IPS-15b (cell line): ENCODE results near the gene LMAN1L.

Experiments used
- H3K27me3 ChIP-seq: one replicate; pipeline ENCODE4 v1.6.1; 2013; ENCODE audit warnings: low read length; ENCODE audit not compliant: control insufficient read depth, insufficient read depth
- H3K36me3 ChIP-seq: one replicate; pipeline ENCODE4 v1.6.1; 2013; ENCODE audit warnings: low read length; ENCODE audit not compliant: control insufficient read depth, insufficient read depth
- H3K4me1 ChIP-seq: one replicate; pipeline ENCODE4 v1.6.1; 2013; ENCODE audit warnings: mild to moderate bottlenecking, low read length; ENCODE audit not compliant: control insufficient read depth, insufficient read depth
- H3K4me3 ChIP-seq: one replicate; pipeline ENCODE4 v1.5.1; 2013; ENCODE audit warnings: low read depth, low read length
- H3K9ac ChIP-seq: one replicate; pipeline ENCODE4 v1.6.1; 2013; ENCODE audit warnings: low read depth, mild to moderate bottlenecking, low read length
- H3K9me3 ChIP-seq: one replicate; pipeline ENCODE4 v1.6.1; 2013; ENCODE audit warnings: mild to moderate bottlenecking, low read length; ENCODE audit not compliant: control insufficient read depth, insufficient read depth

The LMAN1L gene

DNA sequence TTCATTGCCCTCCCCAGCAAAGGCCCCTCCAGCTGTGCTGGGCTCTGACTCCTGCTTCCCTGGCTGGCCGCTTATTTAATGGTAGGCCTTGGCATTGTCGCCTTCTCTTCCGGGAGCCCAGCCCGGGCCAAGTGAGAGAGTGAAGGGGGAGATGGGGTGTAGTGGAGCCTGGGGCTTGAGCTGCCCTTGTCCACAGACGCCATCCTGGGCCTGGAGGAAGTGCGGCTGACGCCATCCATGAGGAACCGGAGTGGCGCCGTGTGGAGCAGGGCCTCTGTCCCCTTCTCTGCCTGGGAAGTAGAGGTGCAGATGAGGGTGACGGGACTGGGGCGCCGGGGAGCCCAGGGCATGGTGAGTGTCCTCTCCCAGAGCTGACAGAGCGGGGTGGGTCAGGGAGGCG, 3.3 kb downstream of the LMAN1L start:
- Histone ChIP-seq H3K9me3 (no peaks in the 10 kb centered on the region), H3K36me3 (no peaks in the 10 kb centered on the region), H3K4me3 (no peak overlapping the region), H3K4me1 (no peaks in the 10 kb centered on the region), H3K9ac (no peak overlapping the region), H3K27me3 (no peaks in the 10 kb centered on the region)

DNA sequence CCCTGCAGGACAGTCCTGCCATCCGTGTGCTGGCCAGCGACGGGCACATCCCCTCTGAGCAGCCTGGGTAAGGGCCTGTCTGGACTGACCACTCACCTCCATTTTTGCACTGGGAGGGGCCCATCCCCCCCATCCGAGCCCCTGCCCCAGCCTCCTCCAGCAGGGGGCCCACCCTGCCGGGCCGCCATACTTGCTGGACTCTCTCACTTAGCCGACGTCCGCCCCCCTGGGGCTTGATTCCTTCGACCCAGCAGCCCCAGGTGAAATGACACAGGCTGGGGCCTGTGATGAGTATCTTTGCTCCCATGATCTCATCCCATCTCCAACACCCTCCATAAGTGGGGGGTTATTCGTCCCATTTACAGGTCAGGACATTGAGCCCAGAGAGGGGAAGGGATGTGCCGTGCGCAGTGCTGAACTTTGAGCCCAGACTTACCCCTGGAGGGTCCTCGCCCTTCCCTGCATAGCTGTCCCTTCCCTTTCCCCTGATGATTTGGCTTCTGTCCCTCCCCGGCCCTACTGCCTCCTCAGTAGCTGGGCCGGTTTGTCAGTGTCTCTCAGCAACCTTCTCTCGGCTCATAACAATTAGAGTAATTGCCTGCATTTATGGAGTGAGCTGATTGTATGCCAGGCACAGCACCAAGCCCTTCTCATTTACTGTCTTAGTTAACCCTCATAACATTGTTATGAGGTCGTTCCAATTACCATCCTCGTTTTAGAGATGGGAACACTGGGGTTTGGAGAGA, 4.2 kb downstream of the LMAN1L start:
- Histone ChIP-seq H3K4me1 (no peaks in the 10 kb centered on the region), H3K4me3 (no peak overlapping the region), H3K9me3 (no peaks in the 10 kb centered on the region), H3K9ac (no peak overlapping the region), H3K36me3 (no peaks in the 10 kb centered on the region), H3K27me3 (no peaks in the 10 kb centered on the region)

- Histone ChIP-seq H3K4me3 (no peak overlapping the region), H3K9ac (no peak overlapping the region), H3K36me3 (no peaks in the 10 kb centered on the region), H3K4me1 (no peaks in the 10 kb centered on the region), H3K27me3 (no peaks in the 10 kb centered on the region), H3K9me3 (no peaks in the 10 kb centered on the region)
Measured at GRCh38 chr15:74817370-74817737, 4.7 kb downstream of the LMAN1L start.

DNA sequence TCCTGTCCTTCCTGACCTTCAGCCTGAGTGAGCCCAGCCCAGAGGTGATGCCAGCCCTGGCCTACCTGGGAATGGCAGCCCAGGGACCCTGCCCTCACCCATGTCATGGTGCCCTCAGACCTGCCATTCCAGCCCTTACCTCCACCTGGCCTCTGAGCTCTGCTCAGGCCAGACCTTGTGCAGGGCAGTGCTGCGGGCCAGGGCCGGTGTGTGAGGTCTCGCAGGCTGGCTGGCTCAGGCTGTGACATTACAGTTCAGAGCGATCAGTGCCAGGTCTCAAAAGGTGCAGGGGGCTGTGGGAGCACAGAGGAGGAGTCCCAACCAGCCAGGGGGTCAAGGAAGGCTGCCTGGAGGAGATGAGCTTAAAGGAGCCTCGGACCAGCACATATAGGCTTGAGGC, 7.4 kb downstream of the LMAN1L start:
- no peak overlapping the region for H3K9ac ChIP-seq

GRCh38 chr15:74821091-74821789, 8.6 kb downstream of the LMAN1L start:
- no peak overlapping the region for H3K4me3 ChIP-seq
- H3K9me3 ChIP-seq, result no peaks in the 10 kb centered on the region
- peaks cover 20% of the 10 kb centered on the region for H3K27me3 ChIP-seq
- H3K36me3 ChIP-seq, result no peaks in the 10 kb centered on the region
- H3K4me1 ChIP-seq, result no peaks in the 10 kb centered on the region
- H3K9ac ChIP-seq, result no peak overlapping the region

More for the DNA sequence above, 7.4 kb downstream of the LMAN1L start:
- Histone ChIP-seq H3K4me3 (no peak overlapping the region), H3K27me3 (peaks cover 8% of the 10 kb centered on the region), H3K4me1 (no peaks in the 10 kb centered on the region), H3K9me3 (no peaks in the 10 kb centered on the region), H3K36me3 (no peaks in the 10 kb centered on the region)

GRCh38 chr15:74821790-74822158, 9.1 kb downstream of the LMAN1L start:
- Histone ChIP-seq H3K4me1 (no peaks in the 10 kb centered on the region), H3K9ac (no peak overlapping the region), H3K4me3 (no peak overlapping the region), H3K36me3 (no peaks in the 10 kb centered on the region), H3K9me3 (no peaks in the 10 kb centered on the region), H3K27me3 (peaks cover 23% of the 10 kb centered on the region)

DNA sequence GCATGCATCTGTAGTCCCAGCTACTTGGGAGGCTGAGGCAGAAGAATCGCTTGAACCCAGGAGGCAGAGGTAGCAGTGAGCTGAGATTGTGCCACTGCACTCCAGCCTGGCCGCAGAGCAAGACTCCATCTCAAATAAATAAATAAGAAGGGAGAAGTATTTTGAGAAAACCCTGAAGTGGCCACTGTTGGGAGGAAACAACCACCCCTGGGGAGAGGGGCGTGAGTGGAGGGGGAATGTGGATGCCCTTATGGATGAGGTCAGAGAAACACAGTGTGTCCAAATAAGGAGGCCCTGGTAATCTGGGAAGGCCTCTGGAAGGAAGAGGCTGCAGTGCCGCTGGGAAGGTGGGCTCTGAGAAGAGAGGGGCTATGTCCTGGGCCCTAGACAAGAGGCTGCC, 9.6 kb downstream of the LMAN1L start:
- Histone ChIP-seq H3K9ac (no peak overlapping the region), H3K4me1 (no peaks in the 10 kb centered on the region)

DNA sequence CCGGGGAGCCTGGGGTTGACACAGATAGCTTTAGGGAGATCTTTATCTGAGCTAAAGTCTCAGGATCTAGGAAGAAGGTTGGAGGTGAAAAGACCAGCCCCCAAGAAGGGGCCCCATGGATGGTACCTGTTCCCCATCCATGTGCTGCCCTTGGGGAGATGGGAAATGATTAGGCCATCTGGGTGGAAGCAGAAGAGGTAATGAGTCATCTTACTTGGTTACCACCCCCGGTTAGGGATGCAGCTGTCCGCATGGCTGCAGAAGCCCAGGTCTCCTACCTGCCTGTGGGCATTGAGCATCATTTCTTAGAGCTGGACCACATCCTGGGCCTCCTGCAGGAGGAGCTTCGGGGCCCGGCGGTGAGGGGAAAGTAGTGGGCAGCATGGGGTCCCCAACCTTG, 10.7 kb downstream of the LMAN1L start:
- no peak overlapping the region for H3K9ac ChIP-seq
- no peak overlapping the region for H3K4me3 ChIP-seq
- no peaks in the 10 kb centered on the region for H3K4me1 ChIP-seq
- H3K9me3 ChIP-seq, result no peaks in the 10 kb centered on the region
- no peaks in the 10 kb centered on the region for H3K36me3 ChIP-seq
- peaks cover 36% of the 10 kb centered on the region for H3K27me3 ChIP-seq

More for the DNA sequence above, 9.6 kb downstream of the LMAN1L start:
- Histone ChIP-seq H3K27me3 (peaks cover 27% of the 10 kb centered on the region), H3K4me3 (no peak overlapping the region), H3K36me3 (no peaks in the 10 kb centered on the region), H3K9me3 (no peaks in the 10 kb centered on the region)

DNA sequence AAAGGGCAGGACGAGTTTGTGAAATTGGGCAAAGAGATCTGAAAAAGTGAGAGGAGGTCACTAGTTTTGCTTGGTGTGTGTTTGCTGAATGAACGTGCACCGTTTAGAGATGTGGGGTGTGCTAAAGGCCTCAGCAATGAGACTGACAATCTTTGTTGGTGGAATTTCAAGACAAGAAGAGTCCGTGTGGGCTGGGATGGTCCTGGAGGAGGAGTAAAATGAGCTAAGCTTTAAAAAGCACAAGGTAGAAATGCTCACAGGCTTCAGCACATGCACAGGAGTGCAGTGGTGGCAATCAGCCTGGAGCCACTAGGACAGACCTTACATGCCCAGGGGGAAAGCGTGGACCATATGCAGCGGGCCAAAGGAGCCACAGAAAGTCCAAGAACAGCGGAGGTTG, 12.3 kb downstream of the LMAN1L start:
- Histone ChIP-seq H3K9me3 (no peaks in the 10 kb centered on the region), H3K36me3 (no peaks in the 10 kb centered on the region), H3K9ac (no peak overlapping the region), H3K4me1 (no peaks in the 10 kb centered on the region), H3K4me3 (no peak overlapping the region), H3K27me3 (peaks cover 43% of the 10 kb centered on the region)

DNA sequence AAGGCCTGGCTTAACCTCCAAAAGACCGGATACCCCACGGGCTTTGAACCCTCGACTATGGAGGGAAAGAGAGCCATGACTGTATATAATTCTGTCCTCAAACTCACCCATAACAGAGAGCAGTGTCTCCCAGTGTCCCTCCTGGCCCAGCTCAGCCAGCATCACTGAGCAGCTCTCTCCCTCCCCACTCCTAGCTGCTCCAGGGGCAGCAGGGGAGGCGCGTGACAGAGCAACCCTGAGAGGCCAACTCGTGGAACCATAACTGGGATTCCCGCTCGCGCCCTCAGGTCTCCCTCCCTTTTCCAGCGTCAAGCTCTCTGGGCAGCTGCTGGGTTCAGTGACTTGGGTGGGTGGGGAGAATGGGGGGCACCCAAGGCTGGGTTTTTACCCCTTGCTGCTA, 13.2 kb downstream of the LMAN1L start:
- no peak overlapping the region for H3K4me3 ChIP-seq
- no peaks in the 10 kb centered on the region for H3K9me3 ChIP-seq
- peaks cover 43% of the 10 kb centered on the region for H3K27me3 ChIP-seq
- H3K36me3 ChIP-seq, result no peaks in the 10 kb centered on the region
- H3K9ac ChIP-seq, result no peak overlapping the region
- H3K4me1 ChIP-seq, result no peaks in the 10 kb centered on the region

- Histone ChIP-seq H3K4me3 (peak within 1 kb of the TSS; percentile 16), H3K4me1 (no peaks in the 10 kb centered on the region), H3K36me3 (no peaks in the 10 kb centered on the region), H3K9me3 (no peaks in the 10 kb centered on the region), H3K27me3 (peaks cover 43% of the 10 kb centered on the region), H3K9ac (no peak within 1 kb of the TSS)
Measured at GRCh38 chr15:74826364-74826819, 13.8 kb downstream of the LMAN1L start, which contains the start of gene CPLX3. Gene CPLX3, plus strand, starts transcription at chr15:74826627. Its CDS starts 77 bp downstream, at chr15:74826704.

DNA sequence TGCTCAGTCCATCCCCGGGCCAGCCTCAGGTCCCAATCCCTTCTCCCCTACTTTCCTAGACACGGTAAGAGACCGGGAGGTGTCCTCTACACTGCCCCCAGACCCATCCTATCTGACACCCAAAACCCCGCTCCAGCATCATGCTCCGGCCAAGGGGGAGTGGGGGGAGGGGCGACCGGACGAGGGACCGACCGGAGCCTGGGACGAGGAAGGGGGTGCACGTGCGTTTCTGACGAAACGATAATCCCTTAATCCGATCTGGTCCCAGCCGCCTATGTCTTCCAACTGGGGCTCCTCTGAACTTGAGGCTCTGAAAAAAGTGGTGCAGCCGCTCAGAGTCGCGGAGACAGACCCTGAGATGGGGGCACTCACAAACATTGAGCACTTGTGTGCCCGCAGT, 14.3 kb downstream of the LMAN1L start:
- Histone ChIP-seq H3K27me3 (peaks cover 43% of the 10 kb centered on the region), H3K4me3 (peak overlapping the region; percentile 16), H3K9ac (no peak overlapping the region), H3K36me3 (no peaks in the 10 kb centered on the region), H3K4me1 (no peaks in the 10 kb centered on the region), H3K9me3 (no peaks in the 10 kb centered on the region)
